SIG-M5 (cell line): ENCODE results near the gene BABAM2.

Source experiments
- DNase-seq: peaks from one replicate; lab custom pipeline; 2025; lab: John Stamatoyannopoulos, UW

BABAM2 gene

DNA sequence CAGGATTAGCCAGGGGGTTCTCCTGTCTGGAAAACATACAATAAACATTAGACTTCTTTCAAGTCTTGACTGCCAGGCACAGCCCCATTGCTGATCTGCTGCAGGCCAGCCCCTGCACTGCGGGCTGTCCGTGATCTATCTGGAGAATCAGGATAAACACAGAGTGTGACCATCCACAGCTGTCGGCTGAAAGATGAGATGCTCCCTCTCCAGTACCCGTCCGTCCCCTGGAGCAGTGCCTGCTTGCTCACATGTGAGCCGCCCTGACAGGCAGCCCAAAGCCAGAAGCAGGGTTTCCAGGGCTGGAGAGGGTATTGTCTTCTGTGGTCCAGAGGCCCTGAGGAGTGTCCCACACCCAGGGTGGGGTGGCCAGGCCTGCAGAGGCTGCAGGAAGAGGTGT, 456.1 kb downstream of the BABAM2 start:
- DNase-seq, result no peak

DNA sequence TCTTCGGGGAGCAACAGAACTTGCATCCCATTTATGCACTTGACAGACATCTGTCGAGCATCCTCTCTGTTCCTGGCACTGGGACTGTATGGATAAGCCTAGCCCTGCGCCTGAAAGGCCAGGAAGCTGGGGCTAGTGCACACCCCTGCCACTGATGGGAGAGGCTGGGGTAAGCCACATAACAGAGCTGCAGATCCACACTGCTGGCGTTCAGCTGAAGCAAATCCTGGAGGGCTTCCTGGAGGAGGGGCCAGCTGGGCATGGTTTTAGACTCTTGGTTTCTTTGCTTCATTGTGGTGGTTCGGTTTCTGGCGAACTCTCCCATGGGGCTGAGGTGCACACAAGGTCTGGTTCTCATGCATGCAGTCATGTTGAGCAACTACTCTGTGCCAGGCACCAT, 456.7 kb downstream of the BABAM2 start:
- no peak for DNase-seq

DNA sequence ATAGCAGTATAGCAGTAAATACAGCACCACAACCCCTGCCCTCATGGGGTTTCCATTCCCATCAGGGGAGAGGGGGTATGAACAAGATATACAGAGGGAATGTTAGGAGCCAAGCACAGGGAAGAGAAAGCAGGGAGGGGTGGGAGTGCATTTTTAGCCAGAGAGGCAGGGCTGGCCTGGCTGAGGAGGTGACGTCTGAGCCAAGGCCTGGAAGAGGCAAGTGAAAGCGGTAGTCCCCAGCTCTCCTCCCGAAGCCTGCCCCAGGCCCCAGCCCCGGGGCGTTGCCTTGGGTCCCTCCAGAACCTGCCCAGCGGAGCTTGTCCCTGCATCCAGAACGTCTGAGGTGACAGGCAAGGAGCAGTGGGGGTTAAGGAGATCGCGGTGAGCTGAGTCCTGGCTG, 457.1 kb downstream of the BABAM2 start:
- DNase-seq, result no peak

DNA sequence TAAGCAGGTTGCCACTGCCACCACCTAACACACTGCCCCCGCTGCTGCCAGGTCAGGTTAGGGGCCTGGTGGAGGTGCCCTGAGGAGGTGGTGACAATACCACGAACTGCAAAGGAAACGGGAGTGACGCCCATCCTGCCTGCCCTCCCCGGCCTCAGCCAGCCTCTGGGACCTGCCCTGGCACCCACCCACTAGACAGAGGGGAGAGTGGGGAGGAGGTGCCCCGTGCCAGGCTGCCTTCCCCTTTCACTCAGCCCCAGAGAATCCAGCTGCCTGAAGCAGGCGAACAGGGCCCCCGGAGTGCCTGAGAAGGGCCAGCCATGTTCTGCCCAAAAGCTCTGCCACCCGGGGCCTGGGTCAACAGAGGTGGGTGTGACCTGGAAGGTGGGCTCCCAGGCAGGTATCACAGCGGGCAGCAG, 457.6 kb downstream of the BABAM2 start:
- DNase-seq, result no peak

DNA sequence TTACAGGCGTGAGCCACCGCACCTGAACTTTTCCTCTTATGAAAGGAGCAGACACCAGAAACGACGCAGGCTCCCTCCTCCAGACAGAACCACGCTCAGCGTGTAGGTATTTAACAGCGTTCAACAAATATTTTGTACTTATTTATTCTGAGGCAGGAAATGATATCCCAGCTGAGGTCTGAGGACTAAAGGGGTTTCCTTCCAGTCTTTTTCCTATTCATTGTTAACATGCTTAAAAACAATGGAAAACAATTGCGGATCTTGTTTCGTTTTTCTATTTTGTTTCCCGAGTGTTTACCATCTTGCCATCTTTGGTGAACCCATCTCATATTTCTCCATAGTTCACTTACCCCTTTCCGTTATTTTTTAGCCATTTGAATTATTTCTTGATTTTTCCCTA, 458.4 kb downstream of the BABAM2 start:
- DNase-seq, result no peak

DNA sequence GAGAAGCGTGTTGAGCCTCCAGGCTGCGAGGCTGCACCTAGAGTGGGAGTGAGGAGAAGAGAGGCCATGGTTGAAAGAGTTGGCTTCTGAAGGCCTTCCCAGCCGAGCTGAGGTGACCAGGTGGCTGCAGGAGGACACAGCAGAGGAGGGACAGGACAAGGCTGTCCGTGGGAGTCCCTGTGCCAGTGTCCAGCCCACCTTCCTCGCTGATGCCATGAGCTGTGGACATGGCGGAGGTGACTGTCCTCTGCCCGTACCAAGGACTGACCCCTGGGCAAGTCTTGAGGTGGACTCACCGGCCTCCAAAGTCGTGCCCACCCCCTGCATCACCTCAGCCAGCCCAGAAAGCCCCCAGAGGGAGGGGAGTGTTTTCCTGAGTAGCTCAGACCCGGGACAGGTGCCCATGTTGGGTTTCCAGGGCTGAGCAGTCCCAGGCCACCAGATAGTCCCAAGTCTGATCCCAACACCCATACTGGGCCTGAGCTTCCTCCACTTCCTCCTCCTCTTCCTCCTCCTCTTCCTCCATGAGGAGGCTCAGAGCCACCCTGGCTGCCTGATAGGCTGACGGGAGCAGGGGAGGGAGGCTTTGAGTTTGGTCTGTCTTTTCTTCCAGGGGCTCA, 459.1 kb downstream of the BABAM2 start:
- no peak for DNase-seq

DNA sequence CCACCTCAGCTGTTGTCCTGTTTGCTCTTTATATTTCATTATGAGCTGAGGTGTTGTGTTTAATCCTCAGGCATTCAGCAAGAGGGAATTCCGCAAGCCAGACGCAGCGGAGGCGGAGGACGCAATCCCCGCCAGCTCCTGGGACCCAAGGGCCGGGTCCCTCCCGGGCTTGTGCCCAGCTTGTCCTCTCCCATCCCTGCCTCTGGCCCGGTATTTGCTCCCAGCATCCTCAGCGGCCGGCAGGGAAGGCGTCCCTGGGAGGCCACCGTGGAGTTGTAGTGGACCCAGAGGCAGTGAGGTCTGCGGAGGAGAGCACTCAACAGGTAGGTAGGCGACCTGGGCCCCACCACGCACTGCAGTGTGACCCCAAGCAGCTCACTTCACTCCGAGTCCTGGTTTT, 459.7 kb downstream of the BABAM2 start:
- DNase-seq, result no peak

DNA sequence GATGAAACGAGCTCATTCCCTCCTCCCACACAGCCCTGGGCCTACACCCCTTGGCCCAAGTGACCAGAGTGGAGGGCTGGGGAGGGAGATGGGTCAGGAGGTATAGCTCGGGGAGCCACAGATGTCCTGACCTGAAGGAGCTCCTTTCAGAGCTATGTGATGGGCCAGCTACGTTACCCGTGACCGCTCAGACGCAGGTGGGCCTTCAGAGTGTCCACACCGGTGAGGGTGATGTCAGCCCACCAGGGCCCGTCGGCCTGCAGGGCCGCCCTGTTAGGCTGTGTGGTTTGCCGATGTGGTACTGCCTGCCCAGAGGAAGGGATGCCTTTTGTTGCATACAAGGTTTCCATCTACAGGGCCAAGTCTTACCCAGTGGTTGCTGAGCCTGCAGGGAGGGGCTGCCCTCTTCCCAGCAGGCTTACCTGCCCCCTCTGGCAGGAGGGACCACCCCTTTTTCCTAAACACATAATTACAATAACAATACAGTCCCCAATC, 460.3 kb downstream of the BABAM2 start:
- DNase-seq, result no peak

DNA sequence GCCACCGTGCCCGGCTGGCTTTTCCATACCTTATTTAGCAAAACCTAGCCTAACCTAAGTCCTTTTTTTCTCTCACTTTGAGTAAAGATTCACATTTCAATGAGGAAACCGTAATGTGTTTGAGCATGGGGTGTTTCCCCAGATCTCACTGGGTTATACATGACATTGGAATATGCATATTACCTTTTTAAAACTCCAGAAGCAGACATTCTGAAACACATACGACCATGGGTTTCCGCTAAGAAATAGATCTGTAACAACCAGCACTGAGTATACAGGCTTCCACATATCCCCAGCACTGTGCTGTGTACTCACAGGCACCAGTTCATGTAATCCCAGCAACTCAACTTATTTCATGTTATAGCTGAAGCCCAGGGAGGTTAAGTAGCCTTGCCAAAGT, 461.1 kb downstream of the BABAM2 start:
- DNase-seq, result no peak

DNA sequence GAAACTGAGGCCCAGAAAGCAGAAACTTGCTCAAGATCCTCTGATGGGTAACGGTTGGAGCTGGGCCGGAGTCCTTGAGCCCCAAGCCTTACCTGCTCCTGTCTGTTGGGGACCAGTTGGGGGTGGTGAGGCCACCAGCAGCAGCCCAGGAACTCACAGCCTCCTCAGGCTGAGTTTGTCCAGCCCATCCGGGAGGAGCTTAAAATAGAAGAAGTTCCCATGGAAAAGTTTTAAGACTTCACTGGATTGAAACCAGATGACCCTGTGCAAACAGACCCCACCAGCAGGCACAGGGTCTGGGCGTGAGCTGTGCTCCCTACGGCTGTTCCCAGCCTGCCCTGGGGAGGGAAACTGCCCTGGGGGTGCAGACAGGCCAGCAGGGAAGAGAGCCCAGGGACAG, 461.6 kb downstream of the BABAM2 start:
- DNase-seq, result no peak

DNA sequence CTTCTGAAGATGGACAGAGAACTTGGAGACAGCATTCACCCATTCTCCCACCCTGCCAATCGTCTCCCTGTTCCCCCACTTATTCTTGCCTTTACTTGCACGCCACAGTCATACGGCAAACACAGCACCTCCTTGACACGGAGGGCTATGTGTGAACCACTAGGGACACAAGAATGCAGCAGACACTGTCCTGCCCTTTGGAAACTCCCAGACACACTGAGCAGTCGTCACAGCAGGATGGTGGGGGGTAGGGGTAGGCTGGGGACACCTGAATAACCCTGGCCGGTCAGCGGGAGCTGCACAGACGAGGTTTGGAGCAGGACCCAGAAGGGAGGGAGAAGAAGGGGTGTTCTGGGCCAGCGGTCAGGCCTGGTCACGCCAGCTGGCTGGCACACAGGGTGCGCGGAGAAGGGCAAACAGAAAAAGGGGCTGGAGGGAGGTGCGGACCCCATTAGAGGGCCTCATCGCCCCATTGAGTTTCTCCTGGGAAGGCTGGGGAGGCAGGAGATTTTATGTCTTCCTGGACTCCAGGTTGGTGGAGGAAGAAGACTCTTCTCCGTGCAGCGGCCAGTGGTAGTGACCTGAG, 462.2 kb downstream of the BABAM2 start:
- DNase-seq, result no peak

DNA sequence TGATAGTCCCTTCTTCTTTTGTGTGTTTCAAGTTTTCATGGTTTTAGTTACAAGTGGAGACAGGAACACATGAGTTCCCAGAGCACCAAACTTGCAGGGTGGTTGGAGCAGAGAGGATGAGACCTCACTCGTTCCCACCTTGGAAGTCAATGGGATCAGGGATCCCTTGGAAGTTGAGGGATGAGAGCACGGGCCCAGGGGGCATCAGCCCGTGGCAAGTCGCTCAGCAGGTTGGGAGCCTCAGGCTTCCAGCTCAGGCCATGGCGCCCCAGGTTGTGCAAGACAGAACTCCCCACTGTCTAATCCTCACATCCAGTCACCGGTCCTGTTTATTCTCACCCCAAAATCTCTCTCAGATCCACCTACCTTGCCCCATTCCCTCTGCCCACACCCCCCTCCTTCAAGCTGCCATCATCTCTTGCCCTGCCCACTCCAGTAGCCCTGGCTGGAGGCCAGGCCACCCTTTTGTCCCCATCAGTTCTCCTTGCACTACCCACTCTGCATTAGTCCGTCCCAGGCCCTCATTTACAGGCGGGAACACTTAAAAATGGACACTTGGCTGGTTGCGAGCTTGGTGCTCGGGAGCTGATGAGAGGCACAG, 464.5 kb downstream of the BABAM2 start:
- no peak for DNase-seq

DNA sequence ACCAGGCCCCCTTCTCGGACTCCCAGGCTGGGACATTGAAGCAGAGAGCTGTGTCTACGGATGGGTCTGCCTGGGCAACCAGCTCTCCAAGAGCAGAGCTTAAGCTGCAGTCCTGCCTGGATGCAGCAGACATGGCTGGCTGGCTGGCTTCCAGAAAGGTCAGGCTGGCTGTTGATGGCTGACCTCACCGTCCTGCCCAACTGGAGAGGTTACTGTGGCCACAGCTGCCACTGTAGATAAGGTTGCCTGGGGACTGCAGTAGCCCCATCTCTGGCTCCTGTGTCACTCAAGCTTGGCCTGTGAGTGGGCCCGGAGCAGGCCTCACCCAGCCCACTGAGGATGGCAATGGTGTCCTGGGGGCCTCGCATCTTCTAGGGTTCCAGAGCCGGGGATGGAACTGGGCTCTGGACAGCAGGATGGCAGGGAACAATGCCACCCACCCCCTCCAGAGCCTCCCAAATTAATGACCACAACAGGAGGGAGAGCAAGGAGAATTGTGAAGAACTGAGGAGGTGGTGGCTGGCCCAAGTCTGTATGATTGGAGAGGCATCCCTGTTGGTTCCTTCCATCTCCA, 465.1 kb downstream of the BABAM2 start:
- no peak for DNase-seq

DNA sequence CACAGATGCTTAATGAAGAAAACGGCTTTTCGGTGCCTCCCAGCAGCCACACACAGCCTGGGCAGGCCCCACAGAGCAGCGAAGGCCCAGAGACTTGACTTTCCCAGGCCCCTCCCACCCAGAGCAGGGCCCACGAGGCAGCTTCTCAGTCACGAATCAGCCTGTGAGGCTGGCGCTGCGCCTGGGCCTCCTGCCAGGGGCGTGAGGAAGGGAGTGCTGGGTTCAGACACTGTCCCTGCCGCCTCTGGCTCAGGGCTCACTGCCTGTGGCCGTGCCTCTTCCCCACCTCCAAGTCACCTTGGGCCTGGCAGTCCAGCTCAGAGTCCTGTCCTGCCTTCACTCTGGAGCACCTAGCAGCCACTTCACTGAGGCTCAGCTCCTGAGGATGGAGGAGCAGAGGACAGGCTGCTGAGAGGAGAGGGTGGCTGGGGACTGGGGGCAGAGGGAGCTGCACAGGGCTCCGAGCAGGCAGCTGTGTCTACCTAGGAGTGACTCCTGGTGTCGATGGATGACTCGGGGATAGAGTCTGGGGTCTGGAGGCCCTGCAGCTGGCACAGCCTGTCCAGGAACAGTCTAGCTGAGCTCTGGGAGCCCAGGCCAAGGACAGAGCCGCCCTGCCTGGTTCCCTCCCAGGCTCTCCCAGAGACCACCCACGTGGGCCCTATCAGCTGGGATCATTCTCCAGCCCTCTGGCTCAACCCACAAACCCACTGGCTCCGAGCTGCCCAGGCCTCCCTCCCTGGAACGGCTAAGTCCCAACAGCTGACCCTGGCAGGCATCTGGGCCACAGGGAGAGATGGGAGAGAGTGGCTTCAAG, 465.8 kb downstream of the BABAM2 start:
- no peak for DNase-seq

DNA sequence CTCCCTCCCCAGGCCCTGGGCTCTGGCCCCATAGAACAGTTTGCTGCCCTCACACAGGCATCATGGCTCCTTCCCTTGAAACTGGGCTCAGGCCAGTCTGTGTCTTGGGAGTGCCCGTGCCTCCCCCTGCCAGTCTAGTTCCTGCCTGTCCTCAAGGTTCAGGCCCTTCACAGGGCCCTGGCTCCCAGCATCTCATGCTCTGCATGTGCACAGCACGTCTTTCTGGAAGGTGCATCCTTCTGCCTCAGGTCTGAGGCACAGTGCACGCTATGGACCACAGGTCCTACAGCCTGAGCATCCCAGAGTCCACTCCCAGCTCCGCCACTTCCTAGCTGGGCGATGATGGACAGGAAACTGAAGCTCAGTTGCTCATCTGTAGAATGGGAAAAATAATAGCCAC, 466.5 kb downstream of the BABAM2 start:
- DNase-seq, result no peak

DNA sequence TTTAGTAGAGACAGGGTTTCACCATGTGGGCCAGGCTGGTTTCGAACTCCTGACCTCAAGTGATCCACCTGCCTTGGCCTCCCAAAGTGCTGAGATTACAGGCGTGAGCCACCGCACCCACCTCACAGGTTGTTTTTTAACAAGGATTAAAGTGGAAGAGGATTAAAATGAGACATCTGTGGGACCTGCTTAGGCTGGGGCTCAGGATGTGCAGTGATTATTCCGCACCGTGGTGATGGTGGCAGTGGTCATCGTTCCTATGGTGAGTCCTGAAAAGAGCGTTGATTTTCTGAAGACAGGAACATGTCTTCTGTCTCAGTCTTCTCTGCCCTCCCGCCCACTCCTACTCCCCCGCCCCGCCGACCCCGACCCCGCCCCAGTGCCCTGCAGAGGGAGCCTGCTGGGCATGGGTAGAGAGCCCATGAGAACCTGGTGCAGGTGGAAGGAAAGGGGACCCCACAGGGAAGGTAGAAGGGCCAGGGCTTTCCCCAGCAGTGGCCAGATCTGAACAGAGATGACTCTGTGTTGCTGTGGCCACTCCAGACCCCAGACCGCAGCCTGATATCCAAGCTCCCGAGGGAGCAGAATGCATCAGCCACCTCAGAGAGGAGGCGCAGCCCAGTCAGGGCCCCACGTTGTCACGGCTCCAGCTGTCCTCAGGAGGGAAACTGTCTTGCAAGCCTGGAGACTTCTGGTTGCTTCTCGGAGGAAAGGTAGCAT, 467.6 kb downstream of the BABAM2 start:
- DNase-seq, result no peak

DNA sequence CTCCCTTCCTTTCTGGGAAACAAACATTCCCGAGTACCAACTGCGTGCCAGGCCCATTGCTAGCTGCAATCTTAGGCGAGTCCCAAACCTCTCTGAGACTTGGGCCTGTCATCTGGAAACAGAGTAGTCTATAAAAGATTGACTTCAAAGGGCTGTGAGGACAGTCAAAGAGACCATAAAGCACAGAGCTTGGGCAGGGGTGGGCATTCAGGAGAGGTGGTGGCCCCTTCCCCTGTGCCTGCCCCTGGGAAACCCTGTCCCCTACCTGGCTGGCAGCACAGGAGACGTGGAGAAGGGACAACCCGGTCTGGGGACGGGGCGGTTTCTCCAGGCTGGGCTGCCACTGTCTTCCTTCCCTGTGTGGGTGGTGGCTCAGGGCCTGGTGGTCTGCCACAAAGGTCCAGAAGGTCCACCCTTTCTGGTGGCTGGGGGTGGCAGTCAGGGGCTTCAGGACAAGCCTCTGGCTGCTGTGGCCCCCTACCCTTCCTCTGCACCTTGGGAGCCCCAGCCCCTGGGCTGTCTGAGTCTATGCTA, 468.2 kb downstream of the BABAM2 start:
- DNase-seq, result no peak

DNA sequence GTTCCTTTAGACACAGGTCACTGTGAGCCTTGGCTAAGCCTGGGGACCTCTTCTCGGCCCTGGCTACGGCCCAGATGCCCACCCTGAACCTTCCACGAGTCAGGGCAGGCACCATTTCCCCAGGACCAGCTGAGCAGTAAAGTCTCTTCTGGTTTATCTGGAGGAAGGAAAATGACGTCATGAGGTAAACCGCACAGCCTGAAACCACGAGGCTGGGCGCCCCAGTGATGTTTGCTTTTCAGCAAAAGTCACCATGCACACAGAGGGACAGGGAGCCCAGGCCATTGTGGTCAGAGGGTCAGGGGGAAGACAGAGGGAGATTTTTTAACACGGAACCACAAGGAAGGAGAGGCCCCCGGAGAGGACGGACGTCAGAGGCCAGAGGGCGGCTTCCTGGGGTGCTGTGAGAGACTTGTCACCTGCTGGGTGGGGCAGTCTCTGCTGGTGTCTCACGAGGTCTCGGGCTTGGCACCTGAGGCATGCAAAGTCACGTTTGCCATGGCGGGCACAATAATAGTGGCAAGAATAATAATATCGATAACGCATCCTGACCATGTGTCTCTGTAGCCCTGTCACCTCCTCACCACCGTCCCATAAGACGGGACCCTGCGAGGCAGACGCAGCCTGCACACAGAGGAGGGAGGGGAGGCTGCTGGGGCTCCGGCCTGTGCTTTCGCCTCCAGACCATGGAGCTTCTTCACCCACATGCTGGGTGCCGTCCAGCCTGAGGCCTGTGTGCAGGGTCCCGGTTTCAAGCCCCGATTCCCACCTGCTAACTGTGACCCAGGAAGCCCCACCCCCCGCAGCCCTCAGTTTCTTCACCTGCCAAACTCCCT, 468.9 kb downstream of the BABAM2 start:
- peak; percentile 36 for DNase-seq

DNA sequence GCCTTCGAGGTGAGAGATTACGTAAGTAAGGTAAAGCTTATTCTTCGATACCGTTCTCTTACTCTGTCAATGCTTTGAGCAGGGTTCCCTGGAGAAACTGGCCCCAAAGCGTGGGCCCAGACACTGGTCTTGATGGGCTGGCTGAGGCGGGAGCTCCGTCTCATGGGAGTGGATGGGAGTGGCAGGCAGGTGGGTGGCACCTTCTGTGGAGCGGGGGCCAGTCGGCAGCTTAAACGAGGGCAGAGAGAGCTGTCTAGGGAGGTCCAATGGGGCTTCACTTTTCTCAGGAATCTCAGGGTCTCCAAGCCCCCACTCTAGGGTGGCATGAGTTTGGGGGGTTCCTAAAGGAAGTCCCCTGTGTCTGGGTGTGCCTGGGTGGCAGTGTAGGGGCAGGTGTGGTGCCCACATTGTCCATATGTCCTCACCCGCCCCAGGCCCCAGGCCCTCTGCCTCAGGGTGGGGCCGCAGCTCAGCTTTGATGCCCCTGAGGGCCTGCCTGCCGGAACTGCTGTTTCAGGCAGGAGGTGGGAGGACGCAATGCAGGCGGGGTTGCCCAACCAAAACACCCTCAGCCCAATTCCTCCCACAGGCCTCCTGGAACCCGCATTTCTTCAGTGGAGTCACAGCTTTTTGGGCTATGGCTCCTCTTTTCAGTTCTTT, 469.7 kb downstream of the BABAM2 start:
- DNase-seq, result no peak

DNA sequence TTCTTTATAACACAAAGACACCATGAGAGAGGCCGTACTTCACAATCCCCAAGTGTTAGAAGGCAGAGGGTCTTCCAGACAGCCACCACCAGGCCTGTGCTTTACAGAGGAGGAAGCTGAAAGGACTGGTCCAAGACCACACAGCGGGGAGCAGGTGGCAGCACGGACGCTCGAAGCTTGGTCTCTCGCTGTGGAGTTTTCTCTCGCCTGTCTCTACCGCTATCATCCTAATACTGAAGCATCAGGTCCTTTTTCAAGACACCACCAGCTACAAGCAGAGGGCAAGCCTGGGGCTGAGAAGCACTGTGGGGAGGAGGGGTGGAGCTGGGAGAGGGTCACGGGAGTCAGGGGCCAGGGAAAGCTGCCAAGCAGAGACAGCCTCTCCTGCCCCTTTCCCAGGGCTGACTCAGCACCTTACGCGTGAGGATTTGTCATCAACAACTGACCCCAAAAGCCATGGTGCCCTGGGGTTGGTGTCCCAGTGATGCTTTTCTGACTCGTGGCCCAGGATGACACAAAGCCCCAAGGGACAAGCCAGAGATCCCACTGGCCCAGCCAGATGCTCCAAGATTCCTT, 470.3 kb downstream of the BABAM2 start:
- DNase-seq, result no peak
